Smooth muscle cell (in vitro differentiated cells): Measurements from ENCODE around the gene G6PD. TPM values are rescaled to one million over a fixed set of nuclear protein-coding genes. Genes with fewer than 3 reads are reported as not detected.
A peak's percentile ranks its signal among the peaks of the same experiment; 100 is the strongest.

Experiments used
- DNase-seq: peaks from one replicate; lab custom pipeline; 2025; ENCODE audit not compliant: unreplicated experiment; lab: John Stamatoyannopoulos, UW
- H2AFZ ChIP-seq: fragments of 200-600 bp; sonication (generic); 2 replicates; pipeline ENCODE4 v1.6.0; 2016; ENCODE audit warnings: antibody characterized with exemption, low read depth, mild to moderate bottlenecking
- H3F3A ChIP-seq: fragments of 200-600 bp; sonication (generic); 2 replicates; pipeline ENCODE4 v1.6.0; 2017; ENCODE audit warnings: antibody characterized with exemption, low read depth
- H3K27ac ChIP-seq: fragments of 200-600 bp; sonication (generic); 2 replicates; pipeline ENCODE4 v1.5.1; 2016; ENCODE audit warnings: low read depth, mild to moderate bottlenecking
- H3K27me3 ChIP-seq: fragments of 200-600 bp; sonication (generic); 2 replicates; pipeline ENCODE4 v1.6.1; 2016; ENCODE audit warnings: low read depth, mild to moderate bottlenecking
- H3K36me3 ChIP-seq: fragments of 200-600 bp; sonication (generic); 2 replicates; pipeline ENCODE4 v1.5.1; 2016; ENCODE audit warnings: low read depth
- H3K4me1 ChIP-seq: fragments of 200-600 bp; sonication (generic); 2 replicates; pipeline ENCODE4 v1.5.1; 2016; ENCODE audit warnings: low read depth
- H3K4me2 ChIP-seq: fragments of 200-600 bp; sonication (generic); 2 replicates; pipeline ENCODE4 v1.6.0; 2016; ENCODE audit warnings: mild to moderate bottlenecking
- H3K4me3 ChIP-seq: fragments of 200-600 bp; sonication (generic); 2 replicates; pipeline ENCODE4 v1.5.1; 2016; ENCODE audit warnings: mild to moderate bottlenecking
- H3K79me2 ChIP-seq: fragments of 200-600 bp; sonication (generic); 2 replicates; pipeline ENCODE4 v1.6.0; 2016; ENCODE audit warnings: low read depth, mild to moderate bottlenecking
- H3K9ac ChIP-seq: fragments of 200-600 bp; sonication (generic); 2 replicates; pipeline ENCODE4 v1.6.0; 2016; ENCODE audit warnings: low read depth
- H3K9me3 ChIP-seq: fragments of 200-600 bp; sonication (generic); replicated peaks from 2 replicates; pipeline ENCODE4 v1.5.1; 2016; ENCODE audit warnings: low read depth
- H4K20me1 ChIP-seq: fragments of 200-600 bp; sonication (generic); 2 replicates; pipeline ENCODE4 v1.6.0; 2016; ENCODE audit warnings: low read depth
- WGBS: methylation state at CpG from one replicate; pipeline ENCODE4 v1.1.7; 2016; ENCODE audit warnings: low lambda C conversion rate; 5-methylcytosine and 5-hydroxymethylcytosine counted together
- polyA plus RNA-seq: library from polyadenylated mRNA; unstranded; fragments of >200 nt; fragmentation: Nextera tagmentation; extraction: Ambion mirVana; gene quantifications from 2 replicates; pipeline ENCODE4 v1.2.1, GENCODE V29; 2016
- total RNA-seq: library from RNA; depleted of rRNA; stranded (reverse); fragments of >200 nt; gene quantifications from 2 replicates; pipeline ENCODE4 v1.2.3, GENCODE V29; 2014
- TF ChIP-seq, protein P1 (sequence below): fragments of 200-600 bp; sonication (generic); IDR thresholded peaks from 2 replicates; pipeline ENCODE4 v1.5.1; 2017; ENCODE audit warnings: borderline replicate concordance, mild to moderate bottlenecking, antibody characterized with exemption; ENCODE audit not compliant: insufficient read depth, poor library complexity, severe bottlenecking

The G6PD gene
- total and polyA plus RNA-seq, 2 experiments from 2014 or later: 12.9 to 32.9 TPM

DNA sequence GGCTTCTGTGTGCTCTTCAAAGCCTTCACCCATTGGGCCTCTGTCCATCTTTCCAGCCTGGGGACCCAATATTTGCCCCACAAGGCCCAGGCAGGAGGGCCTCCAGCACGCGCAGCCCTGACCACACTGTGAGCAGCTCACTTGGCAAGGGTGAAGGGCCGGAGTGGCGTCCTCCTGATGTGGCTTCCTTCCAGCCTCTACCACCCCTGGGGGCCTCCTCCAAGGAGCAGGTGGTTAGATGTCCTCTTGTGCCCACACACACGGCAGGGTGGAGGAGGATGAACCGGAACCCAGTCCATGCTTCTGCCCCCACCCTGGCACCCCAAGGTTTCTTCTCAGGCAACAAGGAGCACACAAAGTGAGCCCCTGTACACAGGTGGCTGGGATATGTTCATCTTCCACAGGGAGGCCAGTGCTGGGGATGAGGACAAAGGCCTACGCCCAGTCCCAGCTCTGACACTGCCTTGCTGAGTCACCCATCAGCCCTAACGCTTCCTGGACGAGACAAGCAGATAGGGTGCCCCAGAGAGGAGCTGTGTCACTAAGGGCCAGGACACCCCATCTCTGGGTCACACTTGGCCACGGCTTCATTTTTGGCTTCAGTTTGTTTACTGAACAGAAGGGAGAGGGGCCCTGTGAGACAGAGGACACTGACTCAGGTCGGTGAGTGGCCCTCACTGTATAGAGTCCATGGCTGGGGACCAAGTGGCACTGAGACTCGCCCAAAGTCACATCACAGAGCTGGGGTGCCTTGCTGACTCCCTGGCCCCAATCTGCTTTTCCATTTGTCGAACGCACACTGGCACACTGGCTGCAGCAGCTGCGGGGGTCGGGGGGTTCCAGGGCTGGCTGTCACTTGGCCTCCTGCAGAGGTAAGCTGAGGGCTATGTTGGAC is 62.1 kb downstream of the G6PD start:
- WGBS: 78% methylated on average over 16 of the region's 16 CpGs
- H3K27ac ChIP-seq: peak overlapping the region; percentile 2
- H3K4me2 ChIP-seq: peak overlapping the region; percentile 83
- H3K4me1 ChIP-seq: no peaks in the 10 kb centered on the region
- no peaks in the 10 kb centered on the region for H3F3A ChIP-seq
- no peak overlapping the region for H3K9ac ChIP-seq
- no peaks in the 10 kb centered on the region for H4K20me1 ChIP-seq
- H3K79me2 ChIP-seq: peaks cover 12% of the 10 kb centered on the region
- no peak for DNase-seq
- no peaks in the 10 kb centered on the region for H3K9me3 ChIP-seq
- H3K27me3 ChIP-seq: no peaks in the 10 kb centered on the region
- TF ChIP-seq, protein P1, sequence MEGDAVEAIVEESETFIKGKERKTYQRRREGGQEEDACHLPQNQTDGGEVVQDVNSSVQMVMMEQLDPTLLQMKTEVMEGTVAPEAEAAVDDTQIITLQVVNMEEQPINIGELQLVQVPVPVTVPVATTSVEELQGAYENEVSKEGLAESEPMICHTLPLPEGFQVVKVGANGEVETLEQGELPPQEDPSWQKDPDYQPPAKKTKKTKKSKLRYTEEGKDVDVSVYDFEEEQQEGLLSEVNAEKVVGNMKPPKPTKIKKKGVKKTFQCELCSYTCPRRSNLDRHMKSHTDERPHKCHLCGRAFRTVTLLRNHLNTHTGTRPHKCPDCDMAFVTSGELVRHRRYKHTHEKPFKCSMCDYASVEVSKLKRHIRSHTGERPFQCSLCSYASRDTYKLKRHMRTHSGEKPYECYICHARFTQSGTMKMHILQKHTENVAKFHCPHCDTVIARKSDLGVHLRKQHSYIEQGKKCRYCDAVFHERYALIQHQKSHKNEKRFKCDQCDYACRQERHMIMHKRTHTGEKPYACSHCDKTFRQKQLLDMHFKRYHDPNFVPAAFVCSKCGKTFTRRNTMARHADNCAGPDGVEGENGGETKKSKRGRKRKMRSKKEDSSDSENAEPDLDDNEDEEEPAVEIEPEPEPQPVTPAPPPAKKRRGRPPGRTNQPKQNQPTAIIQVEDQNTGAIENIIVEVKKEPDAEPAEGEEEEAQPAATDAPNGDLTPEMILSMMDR: no peak
- no peak overlapping the region for H2AFZ ChIP-seq
- no peaks in the 10 kb centered on the region for H3K36me3 ChIP-seq
- no peak overlapping the region for H3K4me3 ChIP-seq

DNA sequence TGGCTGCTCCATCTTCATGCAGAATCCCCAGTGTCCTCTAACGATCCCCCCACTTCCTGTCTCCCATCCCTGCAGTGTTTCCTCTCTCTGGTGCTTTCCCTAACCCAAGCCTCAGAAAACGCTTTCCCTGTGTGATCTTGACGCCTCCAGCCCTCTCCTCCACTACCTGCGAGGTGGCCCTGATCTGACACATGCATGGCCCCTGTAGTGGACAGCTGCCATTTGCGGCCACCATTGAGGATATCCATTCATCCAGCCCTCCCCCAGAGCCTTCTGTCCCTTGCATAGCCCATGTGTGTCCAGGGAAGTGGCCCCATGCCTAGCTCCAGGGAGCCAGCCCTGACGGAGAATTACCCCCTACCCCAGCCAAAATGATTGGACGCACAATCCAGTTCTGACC is 63.3 kb downstream of the G6PD start:
- Histone ChIP-seq H3K27me3 (no peaks in the 10 kb centered on the region), H3K4me2 (no peak overlapping the region), H3K27ac (no peak overlapping the region), H3K79me2 (peaks cover 7% of the 10 kb centered on the region), H2AFZ (no peak overlapping the region), H3F3A (no peaks in the 10 kb centered on the region), H3K4me1 (no peaks in the 10 kb centered on the region), H3K9ac (no peak overlapping the region), H3K4me3 (no peak overlapping the region), H3K9me3 (no peaks in the 10 kb centered on the region), H4K20me1 (no peaks in the 10 kb centered on the region), H3K36me3 (no peaks in the 10 kb centered on the region)
- no peak for DNase-seq
- WGBS: 80% methylated on average over 7 of the region's 7 CpGs
- TF ChIP-seq, protein P1: no peak

DNA sequence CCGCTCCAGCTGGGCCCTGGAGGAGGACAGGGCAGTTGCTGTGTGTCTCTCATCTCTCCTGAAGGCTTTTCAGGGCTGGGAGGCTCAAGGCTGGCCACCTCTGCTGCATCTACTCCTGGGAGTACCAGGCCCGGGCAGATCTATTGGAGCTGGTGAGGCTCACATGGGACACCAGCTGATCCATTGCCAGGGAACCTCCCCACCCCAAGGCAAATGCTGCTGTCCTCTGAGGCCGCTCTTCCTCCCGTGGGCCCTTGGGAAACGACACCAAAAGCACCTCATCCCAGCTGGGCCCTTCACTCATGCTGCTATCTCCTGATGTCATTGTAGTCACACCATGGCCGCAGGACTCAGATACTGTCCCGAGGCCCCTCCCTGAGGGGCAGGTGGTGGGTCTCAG is 63.9 kb downstream of the G6PD start:
- H3K4me2 ChIP-seq: no peak overlapping the region
- H3K79me2 ChIP-seq: peaks cover 7% of the 10 kb centered on the region
- H3K36me3 ChIP-seq: no peaks in the 10 kb centered on the region
- DNase-seq: no peak
- TF ChIP-seq, protein P1: no peak
- 86% methylated on average over 6 of the region's 7 CpGs for WGBS
- H3K9ac ChIP-seq: no peak overlapping the region
- H4K20me1 ChIP-seq: no peaks in the 10 kb centered on the region
- no peak overlapping the region for H3K4me3 ChIP-seq
- H3K27ac ChIP-seq: no peak overlapping the region
- H3K27me3 ChIP-seq: no peaks in the 10 kb centered on the region
- no peak overlapping the region for H2AFZ ChIP-seq
- no peaks in the 10 kb centered on the region for H3K4me1 ChIP-seq
- H3K9me3 ChIP-seq: no peaks in the 10 kb centered on the region
- no peaks in the 10 kb centered on the region for H3F3A ChIP-seq
